Lower leg skin (tissue), 3 donors: ENCODE measurements around the gene ZNF398.
"Not testable (repeated sequence)": the region's sequence is repeated elsewhere in the genome, so short reads cannot be mapped to it uniquely, and the experiment has no call there.

Experiments
- CTCF ChIP-seq, 3 donors: fragments of 450-650 bp; IDR thresholded peaks; one replicate each; pipeline ENCODE4 v1.5.1; 2016; ENCODE audit warnings: antibody characterized with exemption in 3 of 3, mild to moderate bottlenecking in 3 of 3, moderate library complexity in 2 of 3
- POLR2A ChIP-seq, 2 donors: fragments of 450-650 bp; IDR thresholded peaks; one replicate each; pipeline ENCODE4 v1.6.1; 2016 to 2017; ENCODE audit warnings: antibody characterized with exemption in 2 of 2, mild to moderate bottlenecking in 1 of 2, moderate library complexity in 1 of 2

GRCh38 chr7:149144436-149144922 lies 2.8 kb upstream of the ZNF398 start:
- not testable (repeated sequence) for TF ChIP-seq CTCF, POLR2A (IDR thresholded peaks at IDR 0.05)
